GM19452 (cell line): ENCODE data around the gene TRIM49.
"Not testable (repeated sequence)": the region's sequence is repeated elsewhere in the genome, so short reads cannot be mapped to it uniquely, and the experiment has no call there.

ENCODE experiments used
- ATAC-seq: cut with Tn5 transposase; IDR thresholded peaks from one replicate; pipeline ENCODE4 v1.9.1; 2021; ENCODE audit not compliant: unreplicated experiment

TRIM49 gene

GRCh38 chr11:89808475-89808874 is at the start of gene TRIM49:
TSS of gene TRIM49 (minus strand) at chr11:89808575. CDS start at chr11:89804469, 4,106 bp downstream.
- ATAC-seq: not testable (repeated sequence)

DNA sequence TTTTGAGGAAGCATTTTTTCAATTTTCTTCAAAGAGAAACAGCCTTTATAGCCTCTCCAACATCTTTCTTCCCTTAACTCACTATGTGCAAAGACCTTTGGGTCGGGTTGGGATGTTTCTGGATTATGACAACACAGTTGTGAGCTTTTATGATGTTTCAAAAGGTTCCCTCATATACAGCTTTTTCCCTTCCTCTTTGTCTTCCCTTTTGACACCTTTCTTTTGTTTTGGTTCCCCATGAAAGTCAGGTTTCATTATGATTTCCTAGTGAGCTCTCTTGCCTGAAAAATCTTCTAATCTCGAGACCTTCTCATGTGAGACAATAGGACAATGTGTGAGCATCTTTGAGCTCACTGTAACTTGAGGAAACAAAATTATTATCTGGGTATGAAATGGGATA is 18.3 kb upstream of the TRIM49 start:
- not testable (repeated sequence) for ATAC-seq

GRCh38 chr11:89820008-89820407 is 11.6 kb upstream of the TRIM49 start:
- ATAC-seq: not testable (repeated sequence)

DNA sequence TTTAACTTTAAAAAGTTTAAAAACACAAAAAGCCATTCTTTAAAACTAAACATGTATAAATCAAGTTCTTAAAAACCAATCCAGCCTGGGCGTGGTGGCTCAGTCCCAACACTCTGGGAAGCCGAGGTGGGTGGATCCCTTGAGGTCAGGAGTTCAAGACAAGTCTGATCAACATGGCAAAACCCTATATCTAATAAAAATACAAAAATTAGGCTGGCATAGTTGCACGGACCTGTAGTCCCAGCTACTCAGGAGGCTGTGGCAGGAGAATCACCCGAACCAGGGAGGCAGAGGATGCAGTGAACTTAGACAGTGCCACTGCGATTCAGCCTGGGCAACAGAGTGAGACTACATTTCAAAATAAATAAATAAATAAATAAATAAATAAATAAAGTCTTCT is 5.2 kb upstream of the TRIM49 start:
- ATAC-seq: not testable (repeated sequence)

DNA sequence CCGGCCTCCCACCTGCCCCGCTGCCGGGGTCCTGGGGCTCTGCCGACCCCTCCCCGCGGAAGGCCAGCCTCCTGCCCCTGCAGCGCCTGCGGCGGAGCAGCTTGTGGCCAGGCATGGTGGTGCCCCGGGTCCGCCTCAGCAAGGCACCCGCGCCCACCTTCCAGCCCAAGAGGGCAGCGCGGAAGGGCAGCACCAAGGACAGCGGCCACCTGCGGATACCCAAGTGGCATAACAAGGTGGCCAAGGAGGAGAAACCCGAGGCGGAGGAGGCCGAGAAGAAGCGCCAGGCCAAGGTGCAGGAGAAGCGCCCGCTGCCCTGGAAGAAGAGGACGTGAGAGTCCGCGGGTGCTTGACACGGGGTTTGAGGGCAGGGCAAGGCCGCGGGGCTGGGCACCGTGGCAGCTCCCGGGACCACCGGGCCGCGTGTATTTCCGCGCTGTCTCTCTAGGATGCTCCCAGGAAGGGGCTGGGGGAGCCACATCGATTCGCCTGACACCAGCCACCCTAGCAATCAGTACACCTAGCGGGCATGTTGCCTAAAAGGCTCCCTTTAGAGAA is 20.8 kb downstream of the TRIM49 start:
- not testable (repeated sequence) for ATAC-seq

GRCh38 chr11:89785726-89786125 is 22.6 kb downstream of the TRIM49 start:
- not testable (repeated sequence) for ATAC-seq

DNA sequence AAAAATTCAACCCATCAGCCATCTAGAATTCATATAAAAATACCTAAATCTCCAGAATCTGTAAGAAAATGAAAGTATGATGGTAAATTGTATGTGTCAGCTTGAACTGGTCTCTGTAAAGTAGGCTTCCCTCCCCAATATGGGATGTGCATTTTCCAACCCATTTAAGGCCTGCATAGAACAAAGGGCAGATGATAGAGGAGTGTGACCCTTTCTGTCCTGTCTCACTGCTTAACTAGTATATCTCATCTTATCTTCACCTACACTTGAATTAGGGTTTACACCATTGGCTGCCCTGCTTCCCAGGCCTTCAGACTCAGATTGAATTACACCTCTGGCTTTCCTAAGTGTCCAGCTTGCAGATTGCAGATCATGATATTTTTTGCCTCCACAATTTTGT is 57.6 kb downstream of the TRIM49 start:
- ATAC-seq: not testable (repeated sequence)
